Gastroesophageal sphincter (tissue), 4 donors: ENCODE measurements around the gene THEM4. TPM values are rescaled to one million over a fixed set of nuclear protein-coding genes. Genes with fewer than 3 reads are reported as not detected.

Source experiments
- ATAC-seq: fragments of 150-250 bp; one replicate; pipeline ENCODE4 v1.9.1; 2016; ENCODE audit warnings: mild to moderate bottlenecking, moderate library complexity
- H3K27ac ChIP-seq, 4 donors: fragments of 200-600 bp; sonication (generic) in 3 of 4; 1 replicate in 3 of 4; 2 replicates in 1 of 4; pipeline ENCODE4 v1.5.1; 2016 to 2019
- H3K27me3 ChIP-seq: fragments of 200-600 bp; sonication (generic); one replicate; pipeline ENCODE4 v1.5.1; 2019
- H3K36me3 ChIP-seq, 2 donors: fragments of 200-600 bp; sonication (generic); one replicate each; pipeline ENCODE4 v1.5.1; 2019; ENCODE audit warnings: control low read depth in 1 of 2
- H3K4me1 ChIP-seq, 3 donors: fragments of 200-600 bp; sonication (generic); 1 replicate in 2 of 3; 2 replicates in 1 of 3; pipeline ENCODE4 v1.5.1; 2016 to 2019; ENCODE audit warnings: control low read depth in 2 of 3
- H3K4me3 ChIP-seq, 2 donors: fragments of 200-600 bp; sonication (generic); one replicate each; pipeline ENCODE4 v1.5.1; 2019; ENCODE audit warnings: mild to moderate bottlenecking in 1 of 2, moderate library complexity in 1 of 2
- H3K9me3 ChIP-seq, 3 donors: fragments of 200-600 bp; sonication (generic); one replicate each; pipeline ENCODE4 v1.5.1; 2017 to 2019; ENCODE audit warnings: control low read depth in 2 of 3
- EP300 ChIP-seq: sonication (generic); formaldehyde crosslinking; IDR thresholded peaks from one replicate; pipeline ENCODE4 v1.6.1; 2017; ENCODE audit warnings: antibody characterized with exemption, mild to moderate bottlenecking
- POLR2A ChIP-seq, 2 donors: fragments of 450-650 bp; IDR thresholded peaks; one replicate each; pipeline ENCODE4 v1.6.1; 2017; ENCODE audit warnings: antibody characterized with exemption in 2 of 2, mild to moderate bottlenecking in 2 of 2, moderate library complexity in 1 of 2
- POLR2AphosphoS5 ChIP-seq: sonication (generic); formaldehyde crosslinking; IDR thresholded peaks from one replicate; pipeline ENCODE4 v1.6.1; 2017; ENCODE audit warnings: antibody characterized with exemption
- WGBS, 2 donors: methylation state at CpG; one replicate each; pipeline ENCODE4 v1.1.5; 2018; ENCODE audit warnings: low coverage in 1 of 2; 5-methylcytosine and 5-hydroxymethylcytosine counted together
- total RNA-seq, 4 donors: library from RNA; depleted of rRNA; stranded (reverse); fragments of >200 nt; gene quantifications; one replicate each; pipeline ENCODE4 v1.1.0, GENCODE V29; 2016
- TF ChIP-seq, protein P1 (sequence below), 4 experiments: fragments of 200-600 bp in 2 of 4; fragments of 450-650 bp in 2 of 4; sonication (generic) in 1 of 4; IDR thresholded peaks; one replicate each; pipeline ENCODE4 v1.5.1; 2017 to 2019; ENCODE audit warnings: antibody characterized with exemption in 4 of 4, mild to moderate bottlenecking in 2 of 4, moderate library complexity in 2 of 4

The THEM4 gene
- total RNA-seq, 4 donors from 2014 or later = 14.7 to 17.5 (median 16.1) TPM

DNA sequence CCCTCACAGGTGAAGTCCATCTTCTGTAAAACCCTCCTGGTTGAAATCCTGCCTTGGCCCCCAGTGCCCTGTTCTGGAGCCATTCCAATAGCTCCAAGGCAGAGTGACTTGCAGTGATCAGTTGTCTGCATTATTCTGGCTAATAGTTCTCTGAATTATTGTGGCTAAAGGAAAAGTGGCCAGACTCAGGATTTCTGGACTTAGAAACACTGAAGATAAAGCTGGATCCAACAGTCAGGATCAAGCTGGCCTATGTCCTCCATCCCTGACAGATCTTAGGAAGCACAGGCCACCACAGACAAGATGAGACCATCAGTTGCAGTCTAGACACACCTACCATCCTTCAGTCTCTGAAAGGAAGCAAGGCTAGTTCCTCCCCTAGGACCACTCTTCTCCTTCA, 68.9 kb downstream of the THEM4 start:
- TF ChIP-seq POLR2AphosphoS5 (no peak), POLR2A (IDR thresholded peaks at IDR 0.05) (no peak), EP300 (no peak)
- TF ChIP-seq, protein P1, sequence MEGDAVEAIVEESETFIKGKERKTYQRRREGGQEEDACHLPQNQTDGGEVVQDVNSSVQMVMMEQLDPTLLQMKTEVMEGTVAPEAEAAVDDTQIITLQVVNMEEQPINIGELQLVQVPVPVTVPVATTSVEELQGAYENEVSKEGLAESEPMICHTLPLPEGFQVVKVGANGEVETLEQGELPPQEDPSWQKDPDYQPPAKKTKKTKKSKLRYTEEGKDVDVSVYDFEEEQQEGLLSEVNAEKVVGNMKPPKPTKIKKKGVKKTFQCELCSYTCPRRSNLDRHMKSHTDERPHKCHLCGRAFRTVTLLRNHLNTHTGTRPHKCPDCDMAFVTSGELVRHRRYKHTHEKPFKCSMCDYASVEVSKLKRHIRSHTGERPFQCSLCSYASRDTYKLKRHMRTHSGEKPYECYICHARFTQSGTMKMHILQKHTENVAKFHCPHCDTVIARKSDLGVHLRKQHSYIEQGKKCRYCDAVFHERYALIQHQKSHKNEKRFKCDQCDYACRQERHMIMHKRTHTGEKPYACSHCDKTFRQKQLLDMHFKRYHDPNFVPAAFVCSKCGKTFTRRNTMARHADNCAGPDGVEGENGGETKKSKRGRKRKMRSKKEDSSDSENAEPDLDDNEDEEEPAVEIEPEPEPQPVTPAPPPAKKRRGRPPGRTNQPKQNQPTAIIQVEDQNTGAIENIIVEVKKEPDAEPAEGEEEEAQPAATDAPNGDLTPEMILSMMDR (IDR thresholded peaks at IDR 0.05) = no peak
- Histone ChIP-seq H3K36me3 (no peaks in the 10 kb centered on the region), H3K27ac (no peak overlapping the region), H3K9me3 (no peaks in the 10 kb centered on the region), H3K4me3 (no peak overlapping the region), H3K27me3 (peaks cover 40% of the 10 kb centered on the region), H3K4me1 (peaks cover 0 to 37% (median 9%) of the 10 kb centered on the region in 3 donors)
- ATAC-seq = no peak

DNA sequence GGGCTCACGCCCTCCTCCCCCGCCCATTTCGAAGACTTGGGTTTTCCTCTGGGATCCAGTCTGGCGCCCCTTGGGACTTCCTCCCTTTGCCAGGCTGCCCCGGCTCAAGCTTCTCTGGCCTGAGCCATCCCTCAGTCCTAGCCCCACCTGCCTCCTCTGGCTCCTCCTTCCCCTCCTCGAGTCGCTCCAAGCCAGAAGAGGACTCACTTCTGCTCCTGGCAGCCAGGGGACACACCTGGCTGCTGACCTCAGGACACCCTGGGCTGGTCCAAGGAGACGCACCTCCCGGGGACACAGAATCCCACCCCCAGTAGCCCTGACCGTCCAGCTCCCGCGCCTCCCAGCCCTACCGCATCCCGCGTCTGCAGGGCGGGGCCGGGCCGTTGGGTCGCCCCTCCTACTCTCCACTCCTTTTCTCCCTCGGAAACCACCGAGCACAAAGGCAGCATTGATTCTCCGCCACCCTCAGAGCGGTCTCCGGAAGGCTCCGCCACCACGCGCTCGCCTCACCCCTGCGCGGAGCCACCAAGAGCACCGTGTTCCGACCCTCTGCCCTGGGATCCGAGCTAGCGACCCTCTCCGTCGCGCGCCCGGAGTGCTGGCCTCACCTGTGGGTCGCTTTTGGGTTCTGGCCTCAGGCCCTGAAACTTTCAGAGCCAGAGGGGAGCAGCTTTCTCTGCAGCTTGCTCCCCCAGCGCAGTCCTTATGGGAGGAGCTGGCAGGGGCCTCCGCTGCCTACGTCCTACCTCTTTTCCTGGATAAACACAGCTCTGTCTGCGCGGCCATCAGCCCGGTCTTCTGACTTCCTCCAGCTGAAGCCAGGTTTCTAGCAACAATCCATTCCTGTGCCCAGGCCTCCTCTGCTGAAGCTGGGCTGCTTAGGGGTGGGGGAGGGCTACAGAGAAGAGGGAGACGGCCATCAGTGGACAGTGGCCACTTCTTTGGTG, 69.6 kb downstream of the THEM4 start, which contains the start of gene C2CD4D:
Gene C2CD4D, minus strand, starts transcription at position 364 of the 947 bp plus-strand sequence. CDS start 831 bp downstream, outside the sequence.
- peak within 1 kb of the TSS; percentile 26 to 58 for H3K4me3 ChIP-seq
- H3K4me1 ChIP-seq = peaks cover 0 to 37% (median 9%) of the 10 kb centered on the region in 3 donors
- peaks cover 44% of the 10 kb centered on the region for H3K27me3 ChIP-seq
- no peak for TF ChIP-seq POLR2A (IDR thresholded peaks at IDR 0.05)
- TF ChIP-seq EP300 = no peak
- TF ChIP-seq, protein P1 (IDR thresholded peaks at IDR 0.05) = no peak
- TF ChIP-seq POLR2AphosphoS5 = no peak
- peak; percentile 27 for ATAC-seq
- H3K27ac ChIP-seq = peak within 1 kb of the TSS in 2 of 4 donors; percentile 19 to 55
- WGBS, 2 donors = 0 to 64% methylated on average over 1 to 5 of the region's 47 CpGs
- H3K9me3 ChIP-seq = no peaks in the 10 kb centered on the region
- no peaks in the 10 kb centered on the region for H3K36me3 ChIP-seq

DNA sequence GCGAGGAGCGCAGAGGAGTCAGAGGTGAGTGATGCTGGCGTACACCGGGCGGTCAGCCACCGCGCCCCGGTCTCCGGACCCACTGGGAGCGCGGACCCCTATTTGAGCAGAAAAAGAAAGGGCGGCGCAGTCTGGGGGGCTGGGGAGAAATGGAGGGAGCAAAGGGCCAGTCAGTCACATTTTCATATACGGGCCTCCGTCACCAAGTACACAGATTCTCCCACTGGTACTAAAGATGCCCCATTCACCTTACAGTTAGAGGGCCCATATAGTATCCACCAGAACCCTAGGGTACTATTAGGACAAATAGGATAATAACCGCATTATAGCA, 70.3 kb downstream of the THEM4 start:
- Histone ChIP-seq H3K4me3 (peak overlapping the region in 1 of 2 donors; percentile 58), H3K27me3 (peaks cover 42% of the 10 kb centered on the region), H3K36me3 (no peaks in the 10 kb centered on the region), H3K27ac (peak overlapping the region in 1 of 4 donors; percentile 55), H3K9me3 (no peaks in the 10 kb centered on the region), H3K4me1 (peaks cover 0 to 37% (median 9%) of the 10 kb centered on the region in 3 donors)
- WGBS, 2 donors = 23 to 44% methylated on average over 3 to 13 of the region's 16 CpGs
- no peak for TF ChIP-seq POLR2AphosphoS5
- no peak for TF ChIP-seq EP300
- TF ChIP-seq, protein P1 (IDR thresholded peaks at IDR 0.05) = no peak
- TF ChIP-seq POLR2A (IDR thresholded peaks at IDR 0.05) = no peak
- ATAC-seq = no peak

DNA sequence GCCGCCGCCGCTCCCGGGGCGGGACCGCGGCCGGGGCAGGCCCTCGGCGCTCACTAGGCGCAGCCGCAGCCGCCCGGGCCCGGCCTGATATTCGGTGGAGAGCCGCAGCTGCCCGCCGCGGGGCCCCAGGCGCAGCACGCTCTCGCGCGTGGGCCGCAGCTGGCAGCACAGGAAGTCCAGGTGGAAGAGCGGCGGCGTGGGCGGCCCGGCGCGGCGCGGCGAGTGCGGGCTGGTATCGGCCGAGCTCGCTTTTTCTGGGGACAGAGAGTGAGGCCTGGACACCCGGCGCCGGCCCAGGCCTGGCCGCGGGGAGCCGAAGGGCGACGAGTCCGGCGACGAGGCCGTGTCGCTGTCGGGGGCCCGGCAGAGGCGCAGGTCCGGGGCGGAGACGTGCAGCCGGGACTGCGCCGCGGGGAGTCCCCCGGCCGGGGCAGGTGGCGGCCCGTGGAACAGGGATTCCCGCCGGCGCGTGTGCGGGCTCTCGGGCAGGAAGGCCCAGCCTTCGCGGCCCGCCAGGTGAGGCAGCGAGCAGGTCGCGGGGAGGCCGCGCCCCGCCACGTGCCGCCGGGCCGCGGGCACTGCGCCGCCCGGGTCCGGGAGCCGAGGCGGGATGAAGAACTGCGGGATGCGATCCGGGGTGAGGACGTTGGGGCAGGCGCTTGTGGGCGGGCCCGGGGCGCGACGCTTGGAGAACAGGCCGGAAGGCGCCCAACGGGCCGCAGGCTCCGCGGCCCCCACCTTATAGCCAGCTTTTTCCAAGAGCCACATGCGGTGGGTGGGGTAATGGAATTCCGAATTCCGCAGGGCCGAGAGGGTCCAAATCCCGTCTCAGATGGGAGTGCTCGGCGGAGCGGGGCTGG, 70.9 kb downstream of the THEM4 start:
- ATAC-seq = peak; percentile 42

More for the DNA sequence above, 70.9 kb downstream of the THEM4 start:
- H3K27me3 ChIP-seq = peaks cover 42% of the 10 kb centered on the region
- peak overlapping the region in 2 of 4 donors; percentile 19 to 55 for H3K27ac ChIP-seq
- H3K4me3 ChIP-seq = peak overlapping the region; percentile 26 to 58
- no peaks in the 10 kb centered on the region for H3K36me3 ChIP-seq
- peaks cover 0 to 37% (median 9%) of the 10 kb centered on the region in 3 donors for H3K4me1 ChIP-seq
- no peaks in the 10 kb centered on the region for H3K9me3 ChIP-seq
- TF ChIP-seq EP300 = no peak
- TF ChIP-seq, protein P1 (IDR thresholded peaks at IDR 0.05) = no peak
- TF ChIP-seq POLR2AphosphoS5 = no peak
- TF ChIP-seq POLR2A (IDR thresholded peaks at IDR 0.05) = no peak
- 0% methylated on average over 2 of the region's 117 CpGs; no CpG with 5 or more reads in 1 of the 2 donors for WGBS, 2 donors
